Muscle layer of duodenum (tissue), 2 donors: ENCODE data around the gene ADGRL1.
"Not testable (repeated sequence)": the region's sequence is repeated elsewhere in the genome, so short reads cannot be mapped to it uniquely, and the experiment has no call there.

Source experiments
- H3K27ac ChIP-seq: one replicate; pipeline ENCODE4 v1.7.0; 2013; ENCODE audit warnings: mild to moderate bottlenecking, low read length
- H3K27me3 ChIP-seq: one replicate; pipeline ENCODE4 v1.7.0; 2013; ENCODE audit warnings: low read depth, mild to moderate bottlenecking, control low read depth, low read length
- H3K36me3 ChIP-seq, 2 donors: one replicate each; pipeline ENCODE4 v1.7.0; 2013; ENCODE audit warnings: low read length in 2 of 2, control low read depth in 1 of 2, mild to moderate bottlenecking in 1 of 2; ENCODE audit not compliant: insufficient read depth in 2 of 2, control insufficient read depth in 1 of 2
- H3K4me1 ChIP-seq, 2 donors: one replicate each; pipeline ENCODE4 v1.7.0; 2013; ENCODE audit warnings: low read length in 2 of 2, mild to moderate bottlenecking in 2 of 2, control low read depth in 1 of 2, moderate library complexity in 1 of 2; ENCODE audit not compliant: insufficient read depth in 2 of 2, control insufficient read depth in 1 of 2
- H3K4me3 ChIP-seq, 2 donors: one replicate each; pipeline ENCODE4 v1.7.0; 2013; ENCODE audit warnings: low read length in 2 of 2, low read depth in 1 of 2, mild to moderate bottlenecking in 1 of 2
- H3K9me3 ChIP-seq, 2 donors: one replicate each; pipeline ENCODE4 v1.7.0; 2013; ENCODE audit warnings: low read length in 2 of 2, control low read depth in 1 of 2, mild to moderate bottlenecking in 1 of 2; ENCODE audit not compliant: control insufficient read depth in 1 of 2
- donor health status: healthy.

Gene ADGRL1

DNA sequence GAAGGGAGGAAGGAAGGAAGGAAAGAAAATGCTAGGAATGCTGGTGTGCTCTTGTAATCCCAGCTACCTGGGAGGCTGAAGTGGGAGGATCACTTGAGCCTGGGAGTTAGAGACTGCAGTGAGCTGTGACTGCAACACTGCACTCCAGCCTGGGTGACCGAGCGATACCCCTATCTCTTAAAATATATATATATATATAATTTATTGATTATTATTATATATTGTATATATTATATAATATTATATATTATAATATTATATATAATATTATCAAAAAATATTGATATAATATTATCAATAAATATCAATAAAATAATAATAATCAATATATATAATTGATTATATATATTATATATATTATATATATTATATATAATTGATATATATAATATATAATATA lies 8.6 kb upstream of the ADGRL1 start:
- H3K4me3 ChIP-seq, result no peak overlapping the region
- no peaks in the 10 kb centered on the region for H3K4me1 ChIP-seq
- no peak overlapping the region for H3K27ac ChIP-seq
- no peaks in the 10 kb centered on the region for H3K9me3 ChIP-seq
- no peaks in the 10 kb centered on the region for H3K27me3 ChIP-seq
- no peaks in the 10 kb centered on the region for H3K36me3 ChIP-seq

DNA sequence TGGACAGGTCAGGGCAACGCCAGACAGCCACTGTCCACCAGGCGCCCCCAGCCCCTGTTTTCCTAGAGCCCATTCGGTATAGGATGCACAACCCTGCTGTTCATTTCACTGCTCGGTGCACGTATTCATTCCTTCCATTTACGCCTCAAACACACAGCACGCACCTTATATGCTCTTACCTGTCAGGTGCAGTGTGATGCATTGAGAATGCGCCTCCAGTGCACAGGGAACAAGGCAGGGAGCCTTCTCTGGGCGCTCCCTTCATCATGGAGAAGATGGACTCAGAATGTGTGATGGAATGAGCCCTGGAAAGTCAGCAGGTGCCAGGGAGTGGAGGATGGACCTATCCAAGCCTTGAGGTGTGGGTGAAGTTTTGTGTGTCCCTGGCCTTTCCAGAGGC lies 4.2 kb upstream of the ADGRL1 start:
- H3K27me3 ChIP-seq, H3K4me3 ChIP-seq, H3K27ac ChIP-seq, H3K9me3 ChIP-seq, H3K36me3 ChIP-seq: not testable (repeated sequence)
- H3K4me1 ChIP-seq, result peaks cover 0 to 13% of the 10 kb centered on the region in 2 donors

DNA sequence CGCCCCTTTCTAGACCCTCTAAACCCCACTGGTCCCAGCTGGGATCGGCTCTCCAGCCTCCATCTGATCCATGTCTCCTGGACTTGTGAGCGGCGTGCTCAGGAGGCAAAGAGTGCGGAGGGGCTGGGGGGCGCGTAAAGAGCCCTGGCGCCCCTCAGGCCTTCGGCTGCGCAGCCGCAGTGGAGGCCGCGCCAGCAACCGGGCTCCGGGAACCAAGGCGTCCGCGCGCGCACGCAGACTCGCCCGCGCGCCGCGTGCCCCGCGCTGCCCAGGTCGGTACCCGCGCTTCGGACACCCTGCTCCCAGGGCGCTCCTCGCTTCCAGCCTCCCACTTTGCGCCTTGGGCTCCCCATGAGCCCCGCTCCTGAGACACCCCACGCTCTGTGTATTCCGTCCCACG lies 3.4 kb upstream of the ADGRL1 start:
- not testable (repeated sequence) for H3K27me3 ChIP-seq, H3K36me3 ChIP-seq, H3K9me3 ChIP-seq, H3K27ac ChIP-seq, H3K4me3 ChIP-seq
- peaks cover 0 to 19% of the 10 kb centered on the region in 2 donors for H3K4me1 ChIP-seq

DNA sequence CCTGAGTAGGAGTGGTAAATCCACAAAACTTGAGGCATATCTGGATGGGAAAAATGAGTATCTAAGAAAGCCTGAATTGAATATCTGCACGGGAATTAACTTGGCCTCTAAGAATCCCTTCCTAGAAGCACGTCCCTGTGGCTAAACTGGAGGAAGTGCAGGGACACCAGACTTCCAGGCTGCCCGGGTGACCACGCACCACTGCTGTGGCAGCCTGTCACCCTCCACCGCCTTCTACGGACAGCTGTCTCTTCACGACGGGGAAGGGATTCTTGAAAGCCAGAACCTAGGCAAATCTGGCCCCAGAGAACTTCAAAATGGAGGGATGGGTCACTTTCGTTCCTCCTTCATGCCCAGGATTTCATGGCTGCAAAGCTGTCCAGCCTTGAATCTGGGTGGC lies 2.5 kb upstream of the ADGRL1 start:
- peaks cover 0 to 24% of the 10 kb centered on the region in 2 donors for H3K4me1 ChIP-seq
- H3K9me3 ChIP-seq, H3K36me3 ChIP-seq: not testable (repeated sequence)

DNA sequence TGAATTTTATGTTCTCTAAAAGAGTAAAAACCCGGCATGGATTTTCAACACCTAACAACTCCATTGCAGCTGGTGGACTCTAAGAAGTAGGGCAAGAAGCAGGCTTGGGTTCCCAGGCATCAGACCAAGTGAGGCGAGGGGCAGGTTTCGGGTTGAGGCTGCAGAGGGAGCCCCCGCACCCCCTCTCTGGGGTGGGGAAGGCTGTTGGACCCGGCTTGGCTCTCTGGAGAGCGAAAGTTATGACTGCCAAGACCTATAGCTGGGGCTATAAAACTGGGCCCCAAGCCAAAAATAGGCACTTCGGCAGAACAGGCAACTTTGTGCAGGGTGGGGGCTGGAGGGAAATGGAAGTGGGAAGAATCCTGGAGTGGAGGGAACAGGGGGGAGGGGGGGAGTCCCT lies 1.8 kb upstream of the ADGRL1 start:
- not testable (repeated sequence) for H3K27ac ChIP-seq, H3K9me3 ChIP-seq
- H3K4me3 ChIP-seq, result peak overlapping the region in 1 of 2 donors; percentile 64

More for the DNA sequence above, 2.5 kb upstream of the ADGRL1 start:
- not testable (repeated sequence) for H3K4me3 ChIP-seq, H3K27ac ChIP-seq, H3K27me3 ChIP-seq

DNA sequence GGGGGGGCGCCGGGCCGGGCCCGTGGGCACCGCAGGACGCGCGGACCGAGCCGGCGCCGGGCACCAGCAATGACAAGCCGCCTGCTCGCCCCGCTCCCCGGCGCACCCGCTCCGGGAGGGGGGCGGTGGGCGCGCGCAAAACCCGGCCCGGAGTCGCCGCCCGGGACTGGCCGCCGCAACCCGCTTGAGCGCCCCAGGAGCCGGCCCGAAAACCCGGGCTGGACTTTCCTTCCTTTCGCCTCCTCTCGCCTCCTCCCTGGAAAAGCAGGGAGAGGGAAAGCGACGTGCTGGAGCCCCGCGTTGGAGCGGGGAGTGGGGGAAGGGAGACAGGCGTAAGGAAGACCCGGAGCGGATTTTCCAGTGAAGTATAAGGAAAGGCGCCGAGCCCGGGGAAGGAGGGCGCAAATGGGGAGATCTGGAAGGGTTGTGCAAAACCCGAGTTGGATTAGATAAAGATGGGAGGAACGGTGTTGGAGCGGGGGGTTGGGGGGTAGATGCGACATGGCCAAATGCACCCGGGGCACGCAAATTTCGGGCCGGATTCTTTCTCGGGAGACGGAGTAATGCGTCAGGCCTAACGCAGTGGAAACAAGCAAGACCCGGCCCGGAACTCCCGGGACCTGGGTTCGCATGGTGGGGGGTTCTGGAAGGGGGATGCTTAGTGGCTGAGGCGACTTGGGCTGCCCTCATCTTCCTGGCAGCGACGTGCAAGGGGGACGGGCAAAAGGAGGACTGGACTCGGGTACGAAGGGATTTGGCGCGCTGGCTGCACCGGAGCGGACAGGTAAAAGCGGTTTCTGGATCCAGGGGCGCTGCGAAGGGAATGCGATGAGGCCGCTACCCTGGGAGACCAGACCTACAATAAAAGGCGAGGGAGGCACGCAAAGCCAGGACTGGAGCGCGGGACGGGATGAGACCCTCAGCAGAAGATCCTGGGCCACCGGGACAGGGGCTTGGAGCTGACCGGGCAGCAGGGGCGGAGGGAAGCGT lies 1.1 kb upstream of the ADGRL1 start:
- H3K27ac ChIP-seq, H3K9me3 ChIP-seq, H3K36me3 ChIP-seq, H3K27me3 ChIP-seq: not testable (repeated sequence)
- H3K4me1 ChIP-seq, result peaks cover 0 to 24% of the 10 kb centered on the region in 2 donors
- peak overlapping the region; percentile 46 to 64 for H3K4me3 ChIP-seq

More for the DNA sequence above, 1.8 kb upstream of the ADGRL1 start:
- not testable (repeated sequence) for H3K27me3 ChIP-seq, H3K36me3 ChIP-seq
- peaks cover 0 to 24% of the 10 kb centered on the region in 2 donors for H3K4me1 ChIP-seq

DNA sequence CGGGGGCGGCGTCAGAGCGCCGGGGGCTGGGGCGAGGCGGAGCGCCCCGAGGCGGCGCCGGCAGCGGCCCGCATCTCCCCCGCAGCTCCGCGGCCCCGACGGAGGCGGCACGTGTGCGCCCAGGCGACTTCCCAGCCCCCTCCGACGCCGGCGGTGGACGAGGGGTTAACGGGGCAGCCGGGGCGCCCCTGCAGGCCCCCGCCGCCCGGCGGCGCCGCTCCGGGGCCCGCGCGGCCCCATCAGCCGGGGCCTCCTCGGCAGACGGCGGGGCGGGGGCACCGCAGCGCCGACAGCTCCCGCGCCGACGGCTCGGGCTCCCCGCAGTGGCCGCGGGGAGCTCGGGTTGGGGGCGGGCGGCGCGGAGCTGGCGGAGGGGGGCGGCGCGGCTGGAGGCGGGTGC lies 339 bp upstream of the ADGRL1 start:
- H3K36me3 ChIP-seq, H3K27ac ChIP-seq, H3K9me3 ChIP-seq, H3K27me3 ChIP-seq: not testable (repeated sequence)
- peaks cover 0 to 24% of the 10 kb centered on the region in 2 donors for H3K4me1 ChIP-seq
- peak overlapping the region in 1 of 2 donors; percentile 75 for H3K4me3 ChIP-seq

DNA sequence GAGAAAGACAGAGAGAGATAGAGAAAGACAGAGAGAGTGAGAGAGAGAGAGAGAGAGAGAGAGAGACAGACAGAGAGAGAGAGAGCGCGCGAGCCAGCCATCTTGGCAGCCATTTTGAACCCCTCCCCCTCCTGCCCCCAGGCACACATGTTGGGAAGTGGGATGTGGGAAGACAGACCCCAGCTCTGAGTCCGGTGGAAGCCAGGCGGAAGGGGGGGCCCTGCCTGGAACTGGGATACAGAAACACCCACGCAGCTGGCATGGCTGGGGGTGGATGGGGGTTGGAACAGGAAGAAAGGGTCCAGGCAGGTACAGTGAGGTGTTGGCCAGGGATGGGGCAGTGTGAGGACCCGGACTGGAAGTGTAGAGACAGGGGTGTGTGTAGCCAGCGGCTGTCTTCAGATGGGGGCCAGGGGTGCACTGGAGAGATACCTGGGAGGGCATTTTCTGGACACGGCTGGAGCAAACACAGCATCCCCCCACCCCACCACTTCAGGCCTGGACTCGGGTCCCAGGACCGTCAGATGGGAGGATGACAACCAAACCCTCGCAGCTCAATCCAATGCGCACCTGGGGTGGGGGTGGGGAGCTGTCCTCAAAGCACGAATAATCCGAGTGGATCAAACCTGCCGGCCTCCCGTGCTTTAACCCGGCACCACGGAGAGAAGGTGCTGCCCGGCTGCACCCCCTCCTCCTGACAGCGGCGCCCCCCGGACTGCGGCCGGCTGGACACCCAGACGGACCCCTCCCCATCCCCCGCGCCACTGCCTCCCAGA lies 1.1 kb downstream of the ADGRL1 start:
- Histone ChIP-seq H3K4me1 (peaks cover 0 to 31% of the 10 kb centered on the region in 2 donors), H3K4me3 (peak overlapping the region; percentile 26 to 75)
- not testable (repeated sequence) for H3K36me3 ChIP-seq, H3K27ac ChIP-seq, H3K9me3 ChIP-seq, H3K27me3 ChIP-seq

DNA sequence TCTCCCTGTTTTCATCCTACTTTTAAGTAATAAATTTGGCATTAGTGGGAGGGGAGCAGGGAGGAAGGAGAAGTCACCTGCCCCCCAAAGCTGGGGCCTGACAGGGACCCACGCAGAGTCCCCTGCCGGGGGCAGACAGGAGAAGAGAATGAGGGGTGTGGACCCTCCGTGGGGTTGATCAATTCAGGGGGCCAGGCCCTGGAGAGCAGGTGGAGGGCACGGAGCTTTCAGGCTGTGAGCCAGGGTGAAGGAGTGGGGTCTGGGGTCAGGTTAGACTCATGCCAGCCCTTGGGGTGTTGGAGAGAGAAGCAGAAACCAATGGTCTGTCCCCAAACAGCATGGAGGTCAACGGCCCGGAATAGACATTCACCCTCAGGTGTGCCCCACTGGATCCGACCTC lies 1.8 kb downstream of the ADGRL1 start:
- Histone ChIP-seq H3K4me3 (peak overlapping the region in 1 of 2 donors; percentile 75), H3K4me1 (peaks cover 0 to 31% of the 10 kb centered on the region in 2 donors)
- H3K27ac ChIP-seq, result not testable (repeated sequence)

DNA sequence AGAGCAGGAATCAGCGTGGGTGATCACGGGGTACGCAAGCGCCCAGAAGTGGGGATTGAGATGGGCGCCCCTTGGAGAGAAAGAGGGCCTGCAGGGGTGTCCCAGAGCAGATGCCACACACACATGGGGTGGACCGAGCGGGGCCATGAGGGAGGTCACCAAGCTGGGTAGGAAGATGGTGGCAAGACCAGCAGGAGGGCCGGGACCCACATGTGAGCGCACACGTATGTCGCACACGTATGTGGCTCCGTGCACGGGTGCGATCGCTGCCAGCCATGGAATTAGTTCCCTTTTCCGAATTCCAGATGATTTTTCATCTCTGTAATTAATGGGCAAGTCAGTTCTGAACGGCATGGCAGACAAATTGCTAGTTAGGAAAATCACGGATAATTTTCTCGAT lies 2.2 kb downstream of the ADGRL1 start:
- H3K36me3 ChIP-seq, H3K27ac ChIP-seq, H3K27me3 ChIP-seq, H3K9me3 ChIP-seq, H3K4me3 ChIP-seq: not testable (repeated sequence)
- H3K4me1 ChIP-seq, result peaks cover 0 to 33% of the 10 kb centered on the region in 2 donors

More for the DNA sequence above, 1.8 kb downstream of the ADGRL1 start:
- H3K27me3 ChIP-seq, H3K36me3 ChIP-seq, H3K9me3 ChIP-seq: not testable (repeated sequence)

DNA sequence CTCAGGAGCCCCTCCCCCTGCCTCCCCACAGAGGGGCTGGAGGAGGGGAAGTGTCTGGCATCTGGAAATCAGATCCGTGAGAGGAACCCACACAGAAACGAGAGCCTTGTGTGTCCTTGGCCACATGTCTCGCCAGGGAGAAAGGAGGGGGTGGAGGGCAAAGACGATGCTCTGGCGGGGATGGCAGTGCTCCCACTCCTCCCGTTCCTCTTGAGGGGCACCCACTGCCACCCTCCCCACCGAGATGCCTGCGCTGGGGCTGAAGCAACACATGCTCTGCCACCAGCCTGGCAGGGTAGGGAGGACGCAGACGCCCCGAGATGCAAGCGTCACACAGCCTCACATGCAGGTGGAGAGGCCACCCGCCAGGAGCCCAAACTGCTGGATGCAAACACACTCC lies 2.8 kb downstream of the ADGRL1 start:
- no peak overlapping the region for H3K27ac ChIP-seq
- no peaks in the 10 kb centered on the region for H3K27me3 ChIP-seq
- H3K4me3 ChIP-seq, result no peak overlapping the region
- no peaks in the 10 kb centered on the region for H3K36me3 ChIP-seq
- H3K4me1 ChIP-seq, result peaks cover 0 to 31% of the 10 kb centered on the region in 2 donors
- no peaks in the 10 kb centered on the region for H3K9me3 ChIP-seq
